GM12891 (cell line): ENCODE data around the gene AHNAK.

Experiments
- DNase-seq: peaks from one replicate; pipeline ENCODE4 v3.0.0; 2011; ENCODE audit warnings: low spot score; ENCODE audit not compliant: insufficient read length
- FAIRE-seq: peaks from 2 replicates; lab custom pipeline; 2011; peaks lifted over from hg19 to GRCh38; lab: Jason Lieb, UNC
- PAX5 ChIP-seq: IDR thresholded peaks from 2 replicates; pipeline ENCODE4 v1.6.1; 2011; ENCODE audit warnings: low read length, moderate library complexity, mild to moderate bottlenecking; ENCODE audit not compliant: insufficient read depth, severe bottlenecking
- POLR2A ChIP-seq: IDR thresholded peaks from 2 replicates; pipeline ENCODE4 v1.6.1; 2011; ENCODE audit warnings: low read depth, low read length, control low read depth
- POLR2AphosphoS5 ChIP-seq: IDR thresholded peaks from 2 replicates; pipeline ENCODE4 v1.6.1; 2011; ENCODE audit warnings: low read depth, low read length, control low read depth
- POU2F2 ChIP-seq: IDR thresholded peaks from 2 replicates; pipeline ENCODE4 v1.6.1; 2011; ENCODE audit warnings: low read depth, mild to moderate bottlenecking, control low read depth, low read length, moderate library complexity
- SPI1 ChIP-seq: IDR thresholded peaks from 2 replicates; pipeline ENCODE4 v1.6.1; 2011; ENCODE audit warnings: low read depth, low read length, control low read depth
- TAF1 ChIP-seq: IDR thresholded peaks from 2 replicates; pipeline ENCODE4 v1.6.1; 2011; ENCODE audit warnings: low read depth, low read length, control low read depth

Gene AHNAK

GRCh38 chr11:62496676-62497075, 49.9 kb downstream of the AHNAK start:
- DNase-seq = no peak
- no peak for FAIRE-seq
- TF ChIP-seq POLR2AphosphoS5 (no peak), PAX5 (no peak), POLR2A (no peak), TAF1 (no peak), POU2F2 (no peak), SPI1 (no peak)

- no peak for FAIRE-seq
- no peak for TF ChIP-seq TAF1
These were observed 52.4 kb downstream of the AHNAK start for GRCh38 chr11:62494246-62494645.

DNA sequence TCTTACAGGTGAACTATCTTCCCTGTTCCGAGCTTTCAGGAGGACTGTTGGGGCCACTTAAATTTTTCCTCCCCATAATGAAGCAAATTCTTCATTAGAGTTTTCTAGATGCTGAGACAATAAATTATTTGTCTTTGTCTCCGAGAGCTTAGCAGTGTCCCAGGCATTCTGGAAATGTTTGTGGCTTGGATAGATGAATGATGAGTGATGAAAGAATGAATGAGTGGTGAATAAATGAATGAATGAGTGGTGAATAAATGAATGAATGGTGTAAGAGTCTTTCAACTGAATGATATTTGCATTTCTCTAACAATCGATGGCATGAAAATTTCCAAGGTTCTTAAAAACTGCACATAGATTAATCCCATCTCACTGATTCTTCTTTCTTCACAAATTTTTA, 52.8 kb downstream of the AHNAK start:
- no peak for DNase-seq
- TF ChIP-seq PAX5 (no peak), POLR2AphosphoS5 (no peak), POU2F2 (no peak), TAF1 (no peak), POLR2A (no peak), SPI1 (no peak)
- FAIRE-seq = no peak

More at GRCh38 chr11:62494246-62494645, 52.4 kb downstream of the AHNAK start:
- no peak for DNase-seq

DNA sequence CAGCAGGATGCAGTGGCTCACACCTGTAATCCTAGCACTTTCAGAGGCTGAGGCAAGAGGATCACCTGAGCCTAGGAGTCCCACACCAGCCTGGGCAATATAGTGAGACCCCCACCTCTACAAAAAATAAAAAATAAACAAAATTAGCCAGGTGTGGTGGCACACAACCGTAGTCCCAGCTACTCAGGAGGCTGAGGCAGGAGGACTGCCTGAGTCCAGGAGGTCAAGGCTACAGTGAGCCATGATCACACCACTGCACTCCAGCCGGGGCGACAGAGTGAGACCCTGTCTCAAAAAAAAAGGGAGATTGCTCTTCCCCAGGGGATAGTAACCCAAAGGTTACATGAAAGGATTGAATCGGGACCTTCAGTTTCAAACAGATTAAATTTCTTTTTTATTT, 54.0 kb downstream of the AHNAK start:
- TF ChIP-seq TAF1 (no peak), POU2F2 (no peak), SPI1 (no peak), PAX5 (no peak), POLR2A (no peak), POLR2AphosphoS5 (no peak)
- DNase-seq (no peak), FAIRE-seq (no peak)

DNA sequence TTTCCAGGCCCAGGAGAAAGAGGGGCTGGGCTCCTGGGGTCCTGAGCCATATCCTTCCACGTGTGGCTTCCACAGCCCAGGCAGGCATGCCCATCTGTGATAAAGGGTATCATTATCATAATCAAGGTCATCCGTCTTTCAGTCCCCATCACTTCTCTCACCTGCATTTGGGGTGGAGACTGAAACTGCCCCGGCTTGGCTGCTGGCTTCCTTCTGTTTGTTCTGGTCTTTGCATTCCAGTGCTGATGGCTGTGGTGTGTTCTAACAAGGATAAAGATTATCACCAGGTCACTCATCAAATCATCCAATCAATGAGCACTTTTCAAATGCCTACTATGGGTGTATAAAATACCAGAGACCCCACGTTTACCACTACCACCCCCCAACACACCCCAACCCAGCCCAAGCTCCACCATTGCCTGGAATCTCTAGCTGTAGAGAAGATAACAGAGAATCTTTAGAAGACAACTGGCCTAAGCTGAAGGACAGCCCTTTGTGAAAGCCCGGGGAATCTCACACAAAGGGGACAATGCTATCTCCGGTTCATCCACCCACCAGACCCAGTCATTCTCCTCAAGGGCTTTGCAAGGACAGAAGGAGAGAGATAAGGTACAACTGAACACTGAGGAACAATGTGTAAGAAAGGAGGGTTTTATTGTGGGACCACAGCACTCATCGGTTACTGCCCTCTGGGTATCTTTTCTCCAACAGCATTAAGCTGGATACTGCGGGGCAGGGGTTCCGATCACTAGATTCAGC, 54.9 kb downstream of the AHNAK start:
- FAIRE-seq (no peak), DNase-seq (no peak)
- TF ChIP-seq TAF1 (no peak), SPI1 (no peak), PAX5 (no peak), POU2F2 (no peak), POLR2A (no peak), POLR2AphosphoS5 (no peak)

DNA sequence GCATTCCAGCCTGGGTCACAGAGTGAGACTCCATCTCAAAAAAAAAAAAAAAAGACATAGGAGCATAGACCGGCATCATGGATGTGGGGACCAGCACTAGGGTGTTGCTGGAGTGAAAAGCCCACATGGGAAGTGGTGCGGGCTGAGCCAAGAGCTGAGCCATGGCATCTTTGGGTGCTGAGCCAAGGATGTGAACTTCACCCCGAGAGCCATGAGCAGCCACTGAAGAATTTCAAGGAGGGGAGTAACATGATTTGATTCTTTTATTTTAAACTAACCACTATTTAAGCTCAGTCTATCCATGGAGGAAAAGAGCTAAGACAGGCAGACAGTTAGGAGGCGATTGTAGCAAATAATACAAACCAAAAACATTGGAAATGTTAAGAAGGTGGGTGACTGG, 57.4 kb downstream of the AHNAK start:
- FAIRE-seq (no peak), DNase-seq (no peak)
- TF ChIP-seq POU2F2 (no peak), SPI1 (no peak), TAF1 (no peak), POLR2AphosphoS5 (no peak), POLR2A (no peak), PAX5 (no peak)

- TF ChIP-seq POU2F2 (no peak), PAX5 (no peak), SPI1 (no peak), POLR2A (no peak), POLR2AphosphoS5 (no peak), TAF1 (no peak)
- FAIRE-seq (no peak), DNase-seq (no peak)
These were observed 58.7 kb downstream of the AHNAK start for GRCh38 chr11:62487738-62488551.

- no peak for FAIRE-seq
- TF ChIP-seq POLR2A = no peak
- no peak for TF ChIP-seq POU2F2
- TF ChIP-seq PAX5 = no peak
- no peak for DNase-seq
These were observed 59.5 kb downstream of the AHNAK start for GRCh38 chr11:62487136-62487535.

DNA sequence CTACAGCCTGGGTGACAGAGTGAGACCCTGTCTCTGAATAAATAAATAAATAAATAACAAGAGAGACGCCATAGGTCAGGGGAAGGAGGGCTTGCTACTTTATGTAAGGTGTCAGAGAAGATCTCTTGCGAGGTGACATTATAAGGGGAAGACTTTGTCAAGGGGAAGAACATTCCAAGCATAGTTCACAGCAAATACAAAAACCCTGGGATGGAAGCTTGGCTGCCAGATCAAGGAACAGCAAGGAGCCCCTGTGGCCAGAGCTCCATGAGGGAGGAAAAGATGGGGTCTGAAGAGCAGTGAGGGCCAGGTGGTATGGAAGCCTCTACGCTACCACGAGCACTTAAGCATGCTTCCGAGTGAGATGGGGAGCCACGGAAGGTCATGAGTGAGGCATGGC, 62.3 kb downstream of the AHNAK start:
- TF ChIP-seq PAX5 = no peak
- no peak for TF ChIP-seq POU2F2
- no peak for TF ChIP-seq POLR2AphosphoS5
- no peak for DNase-seq
- FAIRE-seq = no peak
